Left forelimb (tissue), 1 donor: Measurements from ENCODE around the gene TTC12.

Source experiments
- DNase-seq: peaks from one replicate; pipeline ENCODE4 v3.0.0-alpha.2; 2018; ENCODE audit warnings: low spot score

The TTC12 gene

DNA sequence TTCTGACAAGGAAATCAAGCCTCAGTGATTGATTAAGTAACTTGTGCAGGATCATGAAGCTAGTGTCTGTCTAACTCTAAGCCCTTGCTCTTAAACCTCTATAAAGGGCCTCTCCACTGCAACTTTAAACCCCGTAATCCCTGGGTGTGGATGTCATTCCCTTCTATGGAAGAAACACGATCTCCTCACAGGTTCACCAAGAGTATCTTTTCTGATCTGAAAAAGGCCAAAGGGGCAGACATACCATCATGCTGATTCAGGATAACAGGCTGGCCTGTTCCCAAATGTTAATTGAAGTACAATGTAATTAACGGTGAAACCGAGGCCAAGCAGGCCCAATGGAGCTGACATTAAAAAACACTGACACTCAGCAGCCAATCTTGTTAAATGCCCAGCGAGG is 17.1 kb downstream of the TTC12 start:
- no peak for DNase-seq

DNA sequence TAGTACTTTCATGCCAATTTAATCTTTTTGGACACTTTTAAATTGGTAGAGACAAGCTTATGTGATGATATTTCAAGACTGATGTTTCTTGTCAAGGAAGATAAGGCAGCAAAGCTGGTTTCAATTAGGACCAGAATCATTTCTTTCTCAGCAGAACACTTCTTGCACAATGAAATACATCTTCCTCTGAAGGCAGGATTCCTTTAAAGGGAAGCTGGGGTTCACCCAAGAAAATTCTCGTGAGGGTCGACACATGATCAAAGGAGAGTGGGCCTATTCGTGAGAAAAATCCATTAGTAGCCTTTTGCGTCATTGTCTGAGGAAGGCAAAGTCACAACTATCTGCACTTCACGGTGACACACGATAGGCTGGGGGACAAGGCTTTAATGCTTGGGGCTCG is 17.6 kb downstream of the TTC12 start:
- no peak for DNase-seq

DNA sequence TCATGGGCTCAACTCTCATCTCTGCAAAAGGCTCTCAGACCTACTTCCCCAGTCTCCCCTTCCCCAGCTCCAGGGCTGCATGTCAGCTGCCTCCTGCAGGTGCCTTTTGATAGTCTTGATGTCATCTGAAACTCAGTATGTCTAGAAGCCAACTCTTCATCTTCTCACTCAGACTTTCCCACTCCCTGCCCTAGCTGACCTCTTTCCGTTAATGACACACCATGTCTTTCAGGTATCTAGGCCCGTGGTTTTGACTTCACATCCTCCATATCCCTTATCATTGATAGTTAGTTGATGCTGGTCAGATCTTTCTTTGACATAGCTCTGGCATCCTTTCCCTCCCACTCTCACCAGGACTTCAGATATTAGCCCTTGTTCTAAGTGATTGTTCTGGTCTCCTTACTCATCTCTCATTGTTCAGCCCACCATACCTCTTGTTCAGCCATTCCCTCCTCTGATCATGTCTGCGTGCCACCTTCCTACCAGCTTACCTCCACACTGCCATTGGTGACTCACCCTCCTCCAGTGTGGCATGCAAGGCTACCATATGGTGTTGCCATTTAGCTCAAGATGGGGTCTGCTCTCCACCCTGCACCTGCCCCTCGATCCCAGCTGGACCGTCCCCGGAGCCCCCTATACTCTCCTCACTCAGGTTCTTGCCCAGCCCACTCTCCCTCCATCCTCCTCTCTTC is 18.4 kb downstream of the TTC12 start:
- no peak for DNase-seq

DNA sequence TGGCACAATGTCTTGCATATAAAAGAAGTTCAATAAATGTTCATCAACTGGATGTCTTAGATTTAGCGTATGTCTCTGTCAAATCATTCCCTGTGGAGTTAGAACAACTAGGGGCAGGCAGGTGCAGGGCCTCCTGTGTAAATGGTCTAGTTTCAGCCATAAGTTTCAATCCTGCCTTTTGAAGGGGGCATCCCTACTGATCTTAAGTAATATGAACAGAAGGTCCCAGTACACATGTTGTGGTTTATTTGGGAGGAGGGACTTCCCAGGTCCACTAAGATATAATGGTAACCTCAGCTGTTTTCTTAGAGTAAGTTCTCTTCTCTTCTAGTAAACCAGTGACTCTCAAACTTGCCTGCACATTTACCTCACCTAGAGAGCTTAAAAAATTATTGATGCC is 19.8 kb downstream of the TTC12 start:
- DNase-seq: no peak

DNA sequence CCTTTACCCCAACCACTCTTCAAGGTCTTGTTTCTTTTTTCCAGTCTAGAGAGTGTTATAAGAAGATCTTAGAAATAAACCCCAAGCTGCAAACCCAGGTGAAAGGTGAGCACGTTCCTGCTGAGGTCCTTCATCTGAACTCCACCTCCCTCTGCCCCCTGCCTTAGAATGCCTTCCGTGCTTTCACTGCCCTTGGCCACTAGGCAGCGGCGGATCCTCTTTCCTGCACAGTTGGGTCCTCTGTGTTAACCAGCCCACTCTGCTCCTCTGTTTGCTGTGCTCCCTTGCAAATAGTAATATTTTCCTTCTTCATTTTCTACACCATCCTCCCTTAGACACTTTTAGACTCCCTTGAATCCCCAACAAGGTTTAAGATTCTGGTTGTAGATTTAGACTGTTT is 24.3 kb downstream of the TTC12 start:
- no peak for DNase-seq

DNA sequence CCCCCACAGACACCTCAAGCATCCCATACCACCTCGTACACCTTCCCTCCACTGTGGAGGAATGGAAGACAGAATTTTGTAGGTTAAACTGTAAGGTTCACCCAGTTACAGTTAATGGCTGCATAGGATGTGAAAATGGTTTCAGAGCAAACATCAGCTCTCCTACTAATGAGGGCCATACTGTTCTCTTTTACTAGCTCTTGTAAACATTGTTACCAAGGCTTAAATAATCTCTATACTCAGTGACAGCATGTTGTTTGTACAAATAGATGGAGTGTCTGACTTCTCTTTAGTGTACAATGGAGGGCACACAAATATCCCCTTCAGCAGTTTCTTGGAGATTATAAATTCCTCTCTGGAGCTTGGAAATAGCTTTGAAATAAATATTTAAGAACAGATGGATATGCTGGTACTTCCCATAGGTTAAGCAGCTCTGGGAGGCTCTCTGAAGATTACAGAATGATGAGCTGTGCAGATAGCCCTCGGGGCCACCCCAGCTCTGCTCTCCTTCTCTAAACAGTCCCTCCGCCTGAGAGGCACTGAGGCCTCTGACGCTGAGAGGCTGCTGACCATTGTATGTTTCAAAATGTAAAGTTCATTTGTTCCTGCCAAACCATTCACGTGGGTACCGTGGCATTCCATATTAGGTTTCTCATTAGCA is 25.7 kb downstream of the TTC12 start:
- DNase-seq: no peak

DNA sequence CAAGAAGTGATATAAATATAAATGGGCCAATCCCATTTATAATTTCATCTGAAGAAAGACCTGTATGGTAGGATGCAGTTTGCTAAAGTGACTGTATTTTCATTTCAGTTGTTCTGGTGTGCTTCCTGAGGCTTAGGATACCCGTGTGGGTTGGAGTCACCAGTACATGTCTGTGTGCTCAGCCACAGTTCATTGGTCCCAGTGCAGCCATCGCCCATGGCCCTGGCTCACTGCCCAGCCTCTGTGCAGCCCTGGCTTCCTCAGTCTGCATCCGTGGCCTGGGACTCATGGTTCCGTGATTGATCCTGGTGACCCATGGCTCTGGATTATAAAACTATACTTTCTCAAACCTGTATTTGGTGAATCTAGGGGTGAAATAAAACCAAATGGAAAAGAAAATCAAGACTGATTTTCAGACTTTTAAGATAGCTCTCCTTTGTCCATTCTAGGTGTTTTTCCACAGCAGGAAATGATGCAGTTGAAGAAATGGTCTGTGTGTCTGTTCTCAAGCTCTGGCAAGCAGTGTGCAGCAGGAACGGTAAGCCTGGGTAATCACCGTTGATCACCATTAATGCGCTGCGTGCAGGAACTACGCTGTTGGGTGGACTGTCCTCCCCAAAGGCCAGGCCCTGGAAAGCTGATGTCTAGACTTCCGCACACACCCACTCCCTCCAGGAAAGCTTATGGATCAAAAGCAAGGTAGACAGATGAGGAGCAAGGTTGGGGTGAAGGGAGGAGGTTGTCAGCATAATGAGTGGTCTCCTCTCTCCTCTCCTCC is 27.2 kb downstream of the TTC12 start:
- no peak for DNase-seq

DNA sequence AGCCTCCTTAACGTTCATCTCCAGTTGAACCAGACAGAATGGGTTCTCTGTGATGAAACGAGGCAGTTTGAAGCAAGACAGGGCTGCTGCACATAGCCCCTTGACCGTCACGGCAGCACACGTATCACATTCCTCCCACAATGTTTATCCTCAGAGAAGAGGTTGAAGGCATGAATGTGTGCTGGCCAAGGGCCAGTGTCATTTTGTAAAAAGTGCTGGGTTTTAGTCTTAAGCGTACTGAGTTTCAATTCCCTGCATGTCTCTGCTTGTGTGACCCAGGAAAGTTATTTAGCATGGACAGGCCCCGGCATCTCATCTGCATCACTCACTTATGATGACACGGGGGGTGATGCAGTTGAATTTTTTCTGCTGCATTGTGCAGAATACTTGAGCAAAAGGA is 31.6 kb downstream of the TTC12 start:
- no peak for DNase-seq

DNA sequence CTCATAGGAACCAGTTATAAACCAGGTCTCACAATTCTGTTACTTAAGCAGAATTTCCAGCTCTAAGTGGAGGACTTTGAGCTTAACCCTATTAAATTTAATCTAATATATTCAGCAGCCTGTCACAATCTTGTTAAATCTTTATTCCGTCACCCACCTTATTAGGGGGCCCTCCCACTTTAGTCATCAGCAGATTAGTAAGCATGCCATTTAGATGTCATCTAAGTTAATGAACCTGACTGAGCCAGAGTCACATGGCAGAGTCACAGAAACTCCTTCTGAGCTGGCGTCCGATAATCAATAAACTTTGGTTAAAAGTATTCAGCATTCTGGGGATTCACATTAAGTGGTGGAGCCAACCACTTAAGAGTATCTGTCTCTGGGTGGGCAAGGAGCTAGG is 35.1 kb downstream of the TTC12 start:
- DNase-seq: no peak

DNA sequence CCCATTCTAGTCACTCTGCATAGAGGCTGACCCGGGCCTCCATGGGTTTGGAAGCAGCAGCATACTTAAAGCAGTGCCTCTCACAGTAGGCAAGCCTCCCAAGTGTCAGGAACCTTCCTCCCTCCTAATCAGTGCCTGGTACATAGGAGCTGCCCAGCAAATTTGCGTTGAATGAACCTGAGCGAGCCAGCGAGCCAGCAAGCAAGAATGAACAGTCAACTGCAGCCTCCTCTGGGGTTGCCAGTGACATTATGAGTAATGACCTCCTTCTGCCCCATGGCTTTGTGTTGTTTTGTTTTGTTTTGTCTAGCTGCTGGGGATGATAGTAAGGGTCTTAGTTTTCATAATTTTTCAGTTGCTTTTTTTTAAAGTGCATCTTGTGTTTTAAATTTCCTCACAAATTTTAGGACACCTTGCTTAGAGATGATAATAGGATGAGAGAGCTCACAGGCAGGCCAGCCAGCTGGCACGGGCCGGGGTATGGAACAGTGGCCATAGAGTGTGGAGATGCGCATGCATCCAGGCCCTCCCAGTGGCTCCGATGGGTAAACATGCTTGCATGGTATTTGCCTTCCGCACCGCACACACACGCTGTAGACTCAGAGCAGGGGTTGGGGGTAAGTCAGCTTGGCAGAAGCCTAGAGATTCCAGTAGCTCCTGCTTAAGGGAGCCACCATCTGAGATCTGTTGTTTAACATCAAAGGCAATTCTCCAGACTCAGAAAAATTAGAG is 36.1 kb downstream of the TTC12 start:
- DNase-seq: no peak

DNA sequence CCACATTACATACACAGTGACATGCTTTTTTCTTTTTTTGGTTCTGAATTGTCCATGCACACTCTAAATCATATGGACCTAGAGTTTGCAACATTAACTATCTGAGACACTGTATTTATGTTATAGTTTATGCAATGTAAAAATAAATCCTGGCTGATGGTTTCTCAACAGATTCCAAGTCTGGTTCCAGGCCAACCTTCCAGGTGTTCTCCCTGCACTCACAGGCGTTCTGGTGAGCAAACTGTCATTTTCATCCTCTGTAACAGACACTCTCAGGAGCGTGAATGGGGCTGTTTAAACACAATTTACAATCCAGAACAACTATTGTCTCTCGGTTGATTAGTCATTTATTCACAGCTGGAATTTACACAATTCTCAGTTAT is 36.7 kb downstream of the TTC12 start:
- no peak for DNase-seq

DNA sequence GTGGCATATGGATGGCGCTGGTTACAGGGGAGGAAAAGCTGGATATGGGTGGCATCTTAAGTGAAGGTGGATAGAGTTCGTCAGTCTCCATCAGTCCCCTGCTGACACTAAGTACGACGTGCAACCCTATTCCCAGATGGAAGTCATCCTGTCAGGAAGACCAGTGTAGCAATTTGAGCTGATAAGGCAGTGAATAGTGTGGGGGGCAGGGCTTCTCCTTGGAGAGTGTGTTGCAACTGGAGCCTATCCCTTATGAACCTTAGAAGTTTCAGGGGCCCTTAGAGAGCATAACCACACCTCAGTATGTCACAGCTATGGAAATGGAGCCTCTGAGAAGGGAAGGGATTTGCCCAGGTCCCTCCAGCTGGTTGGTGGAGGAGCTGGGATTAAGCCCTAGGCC is 37.1 kb downstream of the TTC12 start:
- DNase-seq: no peak

DNA sequence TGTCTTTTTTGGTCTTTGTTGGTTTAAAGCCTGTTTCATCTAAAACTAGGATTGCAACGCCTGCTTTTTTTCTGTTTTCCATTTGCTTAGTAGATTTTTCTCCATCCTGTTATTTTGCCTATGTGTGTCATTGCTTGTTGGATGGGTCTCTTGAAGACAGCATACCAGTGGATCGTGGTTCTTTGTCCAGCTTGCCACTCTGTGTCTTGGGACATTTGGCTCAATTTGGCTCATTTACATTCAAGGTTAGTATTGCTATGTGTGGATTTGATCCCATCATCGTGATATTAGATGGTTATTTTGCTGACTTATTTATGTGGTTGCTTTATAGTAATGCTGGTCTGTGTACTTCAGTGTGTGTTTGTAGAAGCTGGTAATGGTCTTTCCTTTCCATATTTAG is 41.8 kb downstream of the TTC12 start:
- no peak for DNase-seq

DNA sequence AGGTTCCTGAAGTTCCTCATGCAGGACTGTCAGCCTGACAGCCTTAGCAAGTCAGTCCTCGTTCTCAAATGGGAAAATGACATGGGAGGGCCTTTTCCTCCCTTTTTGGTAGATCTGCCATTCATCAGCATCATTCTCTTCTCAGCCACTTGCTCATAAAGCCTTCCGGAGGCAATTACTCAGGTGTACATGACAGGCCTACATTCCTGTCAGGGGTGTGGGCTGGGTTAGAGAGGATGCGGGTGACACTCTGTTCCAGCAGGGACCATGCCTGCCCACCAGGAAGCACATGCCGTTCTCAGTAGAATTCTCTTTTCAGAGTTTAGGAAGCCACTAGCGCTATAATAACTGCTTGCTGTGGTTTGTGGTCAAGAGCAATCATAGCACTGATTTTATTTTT is 49.0 kb downstream of the TTC12 start:
- DNase-seq: no peak

DNA sequence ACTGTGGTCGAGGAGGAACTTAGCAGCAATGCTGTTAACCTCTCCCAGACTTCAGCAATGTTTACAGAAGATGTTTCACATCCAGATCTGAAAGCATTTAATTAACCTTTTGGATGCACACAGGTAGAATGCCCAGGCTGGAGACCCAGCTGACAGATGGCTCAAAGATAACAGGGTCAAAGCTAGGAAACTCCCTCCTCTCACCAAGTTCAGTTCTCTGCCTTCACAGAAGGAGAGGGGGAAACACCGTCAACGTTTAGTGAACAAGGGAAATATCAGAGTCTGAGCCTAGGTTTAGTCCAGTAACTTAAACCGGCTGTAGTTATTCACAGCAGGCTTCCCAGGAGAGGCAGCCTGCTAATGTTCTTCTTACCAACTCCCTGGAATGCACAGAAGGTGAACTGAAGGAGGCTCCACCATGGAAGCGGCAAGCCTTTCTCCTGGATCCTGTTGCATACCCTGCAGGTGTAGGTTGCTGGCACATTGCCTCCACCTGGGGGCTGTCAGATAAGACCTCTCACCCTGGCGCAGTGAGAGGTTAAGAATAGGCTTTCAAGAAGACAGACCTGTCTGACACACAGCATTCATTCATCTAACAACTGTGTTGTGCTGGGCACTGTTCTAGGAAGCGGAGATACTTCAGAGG is 49.7 kb downstream of the TTC12 start:
- no peak for DNase-seq

DNA sequence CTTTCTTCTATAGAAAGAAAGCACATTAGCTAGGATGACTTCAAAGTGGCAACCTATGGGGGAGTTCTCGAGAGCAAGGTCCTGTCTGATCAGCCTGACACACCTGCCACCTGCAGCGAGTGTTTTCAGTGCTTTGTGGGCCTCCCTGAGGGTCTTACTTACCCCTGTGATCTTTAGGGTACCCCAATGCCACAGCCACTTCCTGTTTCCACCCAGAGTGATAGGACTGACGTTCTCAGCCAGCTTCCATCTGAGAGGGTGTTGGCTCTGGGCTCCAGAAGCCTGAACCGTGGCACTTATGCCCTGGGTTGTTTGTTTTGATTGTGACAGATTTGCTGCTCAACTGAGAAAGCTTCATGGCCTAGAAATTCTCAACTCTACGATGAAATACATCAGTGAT is 51.5 kb downstream of the TTC12 start:
- no peak for DNase-seq

DNA sequence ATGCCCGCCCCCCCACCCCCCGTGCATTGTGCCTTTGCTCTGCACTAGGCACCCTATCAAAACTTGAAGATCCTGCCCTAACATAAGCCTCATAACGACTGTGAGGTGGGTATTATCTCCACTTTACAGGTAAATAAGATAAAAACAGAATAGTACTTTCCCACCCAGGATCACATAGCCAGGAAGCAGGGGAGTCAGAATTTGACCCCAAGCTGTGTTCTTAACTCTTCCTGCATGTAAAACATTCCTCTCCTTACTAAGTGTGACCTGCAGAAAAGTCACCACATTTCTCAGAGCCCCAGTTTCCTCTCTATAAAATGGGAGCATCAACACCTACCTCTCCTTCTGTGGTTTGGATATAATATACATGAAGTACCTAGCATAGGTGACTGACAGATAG is 55.0 kb downstream of the TTC12 start:
- no peak for DNase-seq

DNA sequence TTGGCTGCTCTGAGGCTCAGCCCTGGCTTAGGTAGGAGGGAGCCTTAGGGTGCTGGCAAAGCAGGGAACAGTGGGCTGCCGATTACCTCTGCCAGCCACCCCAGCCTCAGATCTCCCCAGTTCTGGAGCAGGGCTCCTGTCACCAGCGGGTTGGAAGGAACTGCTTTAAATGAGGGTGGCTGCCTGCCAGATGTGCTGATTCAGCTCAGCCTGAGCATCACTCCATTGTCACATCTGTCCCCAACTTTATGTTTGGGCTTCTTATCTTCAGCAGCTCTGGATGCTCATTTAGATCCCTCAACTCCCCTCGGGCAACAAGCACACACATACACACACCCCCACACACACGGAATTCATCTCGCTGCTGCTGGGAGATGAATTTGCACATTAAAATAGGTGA is 56.3 kb downstream of the TTC12 start:
- DNase-seq: no peak

DNA sequence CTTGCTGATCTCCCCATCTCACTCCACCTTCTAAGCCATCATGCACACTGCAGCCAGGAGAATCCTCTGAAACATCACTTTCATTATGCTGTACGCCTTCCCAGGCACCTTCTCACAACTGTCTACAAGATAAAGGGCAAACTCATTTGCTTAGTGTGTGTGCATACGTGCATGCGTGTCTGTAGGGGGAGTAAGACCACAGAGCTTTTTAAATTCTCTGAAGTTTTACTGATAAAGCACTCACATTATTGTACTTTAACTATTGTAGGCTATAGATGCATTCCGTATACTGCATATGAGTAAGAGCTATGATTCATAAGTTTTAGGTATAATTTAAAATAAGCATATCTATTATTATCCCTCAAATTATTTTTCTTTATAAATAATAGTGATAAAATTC is 57.9 kb downstream of the TTC12 start:
- no peak for DNase-seq

DNA sequence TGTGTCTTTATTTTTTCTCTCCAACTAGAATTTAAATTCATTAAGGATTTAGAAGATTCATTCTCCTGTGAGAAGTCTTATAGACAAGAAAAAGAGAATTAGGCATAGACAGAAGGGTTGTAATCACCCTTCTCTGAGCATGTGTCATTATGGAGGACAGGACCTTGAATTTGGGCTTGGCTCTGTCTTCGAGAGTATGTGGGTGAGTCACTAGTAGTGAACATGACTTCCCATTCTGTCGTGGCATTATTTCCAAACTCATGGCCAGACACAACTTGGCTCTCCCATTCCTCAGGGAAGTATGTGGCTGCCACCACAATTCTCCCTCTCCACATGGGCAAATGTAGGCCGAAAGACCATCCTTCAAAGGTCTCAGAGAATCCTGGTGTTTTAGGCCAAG is 58.9 kb downstream of the TTC12 start:
- DNase-seq: no peak

DNA sequence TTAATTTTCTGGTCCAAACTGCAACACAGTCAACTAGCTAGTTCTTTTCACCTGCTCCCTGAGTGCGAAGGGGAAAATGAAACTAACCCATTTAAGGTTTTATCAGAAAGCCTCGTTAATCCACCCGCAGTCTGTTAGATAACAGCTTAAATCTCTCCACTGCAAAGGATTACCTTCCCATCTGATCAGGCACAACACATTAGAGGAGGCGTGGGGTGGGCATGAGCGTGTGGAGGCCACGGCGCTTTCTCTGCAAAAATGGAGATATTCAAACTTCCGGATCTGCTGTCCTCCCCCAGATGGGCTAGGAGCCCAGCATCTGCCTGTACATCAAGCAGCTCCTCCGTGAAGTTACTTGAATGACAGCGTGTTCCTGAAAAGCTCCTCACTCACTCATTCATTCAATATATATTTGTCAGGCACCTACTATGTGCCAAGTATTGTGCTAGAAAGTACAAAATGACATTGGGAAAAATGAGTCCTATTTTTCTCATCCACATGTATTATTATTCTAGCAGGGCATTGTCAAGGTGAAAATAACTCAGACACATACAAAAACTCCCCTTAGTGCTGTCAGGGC is 59.7 kb downstream of the TTC12 start:
- DNase-seq: no peak

DNA sequence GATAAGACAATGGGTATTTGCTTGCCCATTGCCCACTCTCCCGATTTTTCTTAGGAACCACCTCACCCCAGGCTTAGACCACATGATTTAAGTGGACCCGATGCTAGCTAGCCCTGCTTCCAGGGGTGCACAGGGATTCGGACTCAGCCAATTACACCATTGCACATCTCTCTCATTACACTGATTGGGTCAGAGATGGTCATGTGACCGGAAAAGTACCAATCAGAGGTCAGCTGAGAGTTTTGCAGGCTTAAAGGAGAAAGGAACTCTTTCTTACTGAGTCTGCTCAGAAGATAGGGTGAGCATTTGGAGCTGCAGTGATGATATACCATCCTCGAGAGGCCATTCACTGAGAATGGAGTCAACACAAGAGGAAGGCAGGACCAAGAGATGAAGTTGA is 61.0 kb downstream of the TTC12 start:
- no peak for DNase-seq
